ENCODE results near the gene HCN3. TPM values are rescaled to one million over a fixed set of nuclear protein-coding genes. Genes with fewer than 3 reads are reported as not detected.
A peak's percentile ranks its signal among the peaks of the same experiment; 100 is the strongest.

HCN3 gene
- total and polyA plus RNA-seq, 2 of the 13 experiments (the other 11 are each of a cell fraction or from before 2014, with no cell fraction given), result 2.4 to 10.2 TPM

DNA sequence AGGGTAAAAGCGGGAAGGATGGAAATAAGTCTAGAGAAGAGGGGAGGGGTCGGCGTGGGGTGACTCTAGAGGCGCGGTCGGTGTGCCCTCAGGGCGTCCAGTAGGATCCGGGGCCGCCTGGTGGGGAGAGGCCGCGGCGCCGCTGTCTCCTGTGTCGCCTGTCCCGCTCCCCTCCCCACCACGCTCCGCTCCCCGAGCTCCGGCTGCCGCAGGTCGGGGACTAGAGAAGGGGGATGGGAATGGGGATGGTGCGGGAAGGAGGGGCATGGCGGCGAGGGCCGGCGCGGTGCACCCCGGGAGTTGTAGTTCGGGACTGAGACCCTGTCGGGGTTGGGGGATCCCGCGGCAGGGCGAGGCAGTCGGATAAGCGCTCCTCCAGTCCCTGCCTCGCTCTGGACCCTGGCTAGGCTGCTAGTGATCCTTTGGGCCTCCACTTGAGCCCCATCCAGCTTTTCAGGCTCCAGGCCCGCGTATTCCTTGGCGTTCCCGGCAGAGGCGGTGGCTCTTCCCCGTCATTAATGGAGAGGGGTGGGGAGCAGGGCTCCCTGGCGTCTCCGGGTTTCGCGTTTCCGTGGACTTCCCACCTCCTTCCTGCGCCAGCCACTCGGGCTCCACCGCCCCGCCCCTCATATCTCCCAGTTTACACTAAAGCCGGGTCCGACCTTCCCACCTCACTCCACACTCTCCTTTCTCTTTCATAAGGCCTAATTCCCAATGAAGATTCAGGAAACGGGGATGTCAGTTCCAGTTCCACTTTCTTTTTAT lies 21.8 kb upstream of the HCN3 start, which contains the start of gene ENTREP3 (continued):
- TF ChIP-seq ZNF839 (CRISPR knock-in tag; IDR thresholded peaks at IDR 0.05; ENCODE audit: borderline replicate concordance) (no peak), DRAP1 (CRISPR knock-in tag; IDR thresholded peaks at IDR 0.05) (peak; percentile 68), ZNF619 (CRISPR knock-in tag; IDR thresholded peaks at IDR 0.05) (0 out of 2 replicates have a peak, but pooled peaks have one; percentile 58), ZNF101 (CRISPR knock-in tag; IDR thresholded peaks at IDR 0.05; ENCODE audit: borderline replicate concordance, low read depth) (no peak), FLYWCH1 (CRISPR knock-in tag; IDR thresholded peaks at IDR 0.05) (no peak), SIN3B (IDR thresholded peaks at IDR 0.05; ENCODE audit: low read length) (no peak), CHCHD3 (CRISPR knock-in tag; IDR thresholded peaks at IDR 0.05) (no peak), ZSCAN31 (CRISPR knock-in tag; IDR thresholded peaks at IDR 0.05; ENCODE audit: low read depth) (no peak), RBM39 (IDR thresholded peaks at IDR 0.05; ENCODE audit: low read depth, low read length, poor library complexity, severe bottlenecking) (peak; percentile 81), SRSF4 (IDR thresholded peaks at IDR 0.05; ENCODE audit: low read depth, low read length, poor library complexity, severe bottlenecking) (no peak), PHF8 (CRISPR knock-in tag; IDR thresholded peaks at IDR 0.05) (peak; percentile 73), CSRNP2 (CRISPR knock-in tag; conservative IDR thresholded peaks at IDR 0.05; ENCODE audit: low read depth) (no peak), ZSCAN21 (CRISPR knock-in tag; IDR thresholded peaks at IDR 0.05; ENCODE audit: borderline replicate concordance) (no peak)
- TF ChIP-seq, protein P1, sequence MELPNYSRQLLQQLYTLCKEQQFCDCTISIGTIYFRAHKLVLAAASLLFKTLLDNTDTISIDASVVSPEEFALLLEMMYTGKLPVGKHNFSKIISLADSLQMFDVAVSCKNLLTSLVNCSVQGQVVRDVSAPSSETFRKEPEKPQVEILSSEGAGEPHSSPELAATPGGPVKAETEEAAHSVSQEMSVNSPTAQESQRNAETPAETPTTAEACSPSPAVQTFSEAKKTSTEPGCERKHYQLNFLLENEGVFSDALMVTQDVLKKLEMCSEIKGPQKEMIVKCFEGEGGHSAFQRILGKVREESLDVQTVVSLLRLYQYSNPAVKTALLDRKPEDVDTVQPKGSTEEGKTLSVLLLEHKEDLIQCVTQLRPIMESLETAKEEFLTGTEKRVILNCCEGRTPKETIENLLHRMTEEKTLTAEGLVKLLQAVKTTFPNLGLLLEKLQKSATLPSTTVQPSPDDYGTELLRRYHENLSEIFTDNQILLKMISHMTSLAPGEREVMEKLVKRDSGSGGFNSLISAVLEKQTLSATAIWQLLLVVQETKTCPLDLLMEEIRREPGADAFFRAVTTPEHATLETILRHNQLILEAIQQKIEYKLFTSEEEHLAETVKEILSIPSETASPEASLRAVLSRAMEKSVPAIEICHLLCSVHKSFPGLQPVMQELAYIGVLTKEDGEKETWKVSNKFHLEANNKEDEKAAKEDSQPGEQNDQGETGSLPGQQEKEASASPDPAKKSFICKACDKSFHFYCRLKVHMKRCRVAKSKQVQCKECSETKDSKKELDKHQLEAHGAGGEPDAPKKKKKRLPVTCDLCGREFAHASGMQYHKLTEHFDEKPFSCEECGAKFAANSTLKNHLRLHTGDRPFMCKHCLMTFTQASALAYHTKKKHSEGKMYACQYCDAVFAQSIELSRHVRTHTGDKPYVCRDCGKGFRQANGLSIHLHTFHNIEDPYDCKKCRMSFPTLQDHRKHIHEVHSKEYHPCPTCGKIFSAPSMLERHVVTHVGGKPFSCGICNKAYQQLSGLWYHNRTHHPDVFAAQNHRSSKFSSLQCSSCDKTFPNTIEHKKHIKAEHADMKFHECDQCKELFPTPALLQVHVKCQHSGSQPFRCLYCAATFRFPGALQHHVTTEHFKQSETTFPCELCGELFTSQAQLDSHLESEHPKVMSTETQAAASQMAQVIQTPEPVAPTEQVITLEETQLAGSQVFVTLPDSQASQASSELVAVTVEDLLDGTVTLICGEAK (IDR thresholded peaks at IDR 0.05), result no peak
- TF ChIP-seq, protein P1 (CRISPR knock-in tag; IDR thresholded peaks at IDR 0.05), result peak; percentile 19; the same call in 1 of the 2 replicates
- TF ChIP-seq, protein P2, sequence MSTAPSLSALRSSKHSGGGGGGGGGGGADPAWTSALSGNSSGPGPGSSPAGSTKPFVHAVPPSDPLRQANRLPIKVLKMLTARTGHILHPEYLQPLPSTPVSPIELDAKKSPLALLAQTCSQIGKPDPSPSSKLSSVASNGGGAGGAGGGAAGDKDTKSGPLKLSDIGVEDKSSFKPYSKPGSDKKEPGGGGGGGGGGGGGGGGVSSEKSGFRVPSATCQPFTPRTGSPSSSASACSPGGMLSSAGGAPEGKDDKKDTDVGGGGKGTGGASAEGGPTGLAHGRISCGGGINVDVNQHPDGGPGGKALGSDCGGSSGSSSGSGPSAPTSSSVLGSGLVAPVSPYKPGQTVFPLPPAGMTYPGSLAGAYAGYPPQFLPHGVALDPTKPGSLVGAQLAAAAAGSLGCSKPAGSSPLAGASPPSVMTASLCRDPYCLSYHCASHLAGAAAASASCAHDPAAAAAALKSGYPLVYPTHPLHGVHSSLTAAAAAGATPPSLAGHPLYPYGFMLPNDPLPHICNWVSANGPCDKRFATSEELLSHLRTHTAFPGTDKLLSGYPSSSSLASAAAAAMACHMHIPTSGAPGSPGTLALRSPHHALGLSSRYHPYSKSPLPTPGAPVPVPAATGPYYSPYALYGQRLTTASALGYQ (CRISPR knock-in tag; IDR thresholded peaks at IDR 0.05), result no peak
